Transverse colon (tissue), 3 donors: ENCODE results near the gene SF3B3.

ENCODE experiments used
- CTCF ChIP-seq, 5 experiments: fragments of 200-600 bp in 3 of 5; fragments of 450-650 bp in 2 of 5; sonication (generic) in 3 of 5; IDR thresholded peaks; 1 replicate in 2 of 5; 2 replicates in 3 of 5; pipeline ENCODE4 v1.5.1; 2016 to 2017; ENCODE audit warnings: antibody characterized with exemption in 5 of 5, inconsistent platforms in 3 of 5, mild to moderate bottlenecking in 2 of 5, moderate library complexity in 1 of 5
- POLR2A ChIP-seq: fragments of 450-650 bp; IDR thresholded peaks from one replicate; pipeline ENCODE4 v1.6.1; 2016; ENCODE audit warnings: antibody characterized with exemption, mild to moderate bottlenecking, moderate library complexity

- TF ChIP-seq CTCF (IDR thresholded peaks at IDR 0.05) = no peak
- no peak for TF ChIP-seq POLR2A
These were observed 71.0 kb downstream of the SF3B3 start for GRCh38 chr16:70594569-70594968.
